OCI-LY3 (cell line): ENCODE data around the gene TCEA2.

Experiments
- H2AFZ ChIP-seq: fragments of 200-600, 300-600 bp; shearing (Covaris generic); 2 replicates; pipeline ENCODE4 v1.6.0; 2014; ENCODE audit warnings: antibody characterized with exemption, low read depth, low read length
- H3K27ac ChIP-seq: fragments of 200-600, 300-600 bp; sonication (generic); 2 replicates; pipeline ENCODE4 v1.5.1; 2014; ENCODE audit warnings: mild to moderate bottlenecking, low read length, moderate library complexity, mixed read lengths
- H3K27me3 ChIP-seq: fragments of 200-600, 300-600 bp; sonication (generic); 2 replicates; pipeline ENCODE4 v1.6.1; 2014; ENCODE audit warnings: low read depth, low read length, mixed read lengths
- H3K36me3 ChIP-seq: fragments of 200-600, 300-600 bp; sonication (generic); replicated peaks from 2 replicates; pipeline ENCODE3; 2014; ENCODE audit warnings: low read depth, low read length, mixed read lengths
- H3K4me1 ChIP-seq: fragments of 300-600, 200-600 bp; sonication (generic); 2 replicates; pipeline ENCODE4 v1.6.1; 2014; ENCODE audit warnings: low read length, mixed read lengths
- H3K4me2 ChIP-seq: fragments of 200-600, 300-600 bp; sonication (generic); 2 replicates; pipeline ENCODE4 v1.6.1; 2014; ENCODE audit warnings: low read length, mixed read lengths
- H3K4me3 ChIP-seq: fragments of 300-600, 200-600 bp; sonication (generic); 2 replicates; pipeline ENCODE4 v1.5.1; 2014; ENCODE audit warnings: antibody characterized with exemption, mild to moderate bottlenecking, low read length, moderate library complexity
- H3K79me2 ChIP-seq: fragments of 300-600, 200-600 bp; shearing (Covaris generic); 2 replicates; pipeline ENCODE4 v1.6.1; 2014; ENCODE audit warnings: mild to moderate bottlenecking, low read length, mixed read lengths
- H3K9ac ChIP-seq: fragments of 300-600, 200-600 bp; shearing (Covaris generic); 2 replicates; pipeline ENCODE4 v1.6.0; 2014; ENCODE audit warnings: mild to moderate bottlenecking, low read length, moderate library complexity
- H3K9me3 ChIP-seq: fragments of 200-600, 300-600 bp; shearing (Covaris generic); 2 replicates; pipeline ENCODE4 v1.6.1; 2014; ENCODE audit warnings: low read length, mixed read lengths; ENCODE audit not compliant: insufficient read depth
- H4K20me1 ChIP-seq: fragments of 200-600, 300-600 bp; sonication (generic); 2 replicates; pipeline ENCODE4 v1.6.1; 2016; ENCODE audit warnings: low read length, mixed read lengths; ENCODE audit not compliant: insufficient read depth
- EZH2phosphoT487 ChIP-seq: fragments of 200-600 bp; shearing (Covaris generic); IDR thresholded peaks from 2 replicates; pipeline ENCODE4 v1.6.1; 2018; ENCODE audit warnings: antibody characterized with exemption, mixed run types, low read depth
- TF ChIP-seq, protein P1 (sequence below): fragments of 200-600, 300-600 bp; sonication (generic); IDR thresholded peaks from 2 replicates; pipeline ENCODE4 v1.5.1; 2014; ENCODE audit warnings: antibody characterized with exemption, low read length, low read depth

The TCEA2 gene

DNA sequence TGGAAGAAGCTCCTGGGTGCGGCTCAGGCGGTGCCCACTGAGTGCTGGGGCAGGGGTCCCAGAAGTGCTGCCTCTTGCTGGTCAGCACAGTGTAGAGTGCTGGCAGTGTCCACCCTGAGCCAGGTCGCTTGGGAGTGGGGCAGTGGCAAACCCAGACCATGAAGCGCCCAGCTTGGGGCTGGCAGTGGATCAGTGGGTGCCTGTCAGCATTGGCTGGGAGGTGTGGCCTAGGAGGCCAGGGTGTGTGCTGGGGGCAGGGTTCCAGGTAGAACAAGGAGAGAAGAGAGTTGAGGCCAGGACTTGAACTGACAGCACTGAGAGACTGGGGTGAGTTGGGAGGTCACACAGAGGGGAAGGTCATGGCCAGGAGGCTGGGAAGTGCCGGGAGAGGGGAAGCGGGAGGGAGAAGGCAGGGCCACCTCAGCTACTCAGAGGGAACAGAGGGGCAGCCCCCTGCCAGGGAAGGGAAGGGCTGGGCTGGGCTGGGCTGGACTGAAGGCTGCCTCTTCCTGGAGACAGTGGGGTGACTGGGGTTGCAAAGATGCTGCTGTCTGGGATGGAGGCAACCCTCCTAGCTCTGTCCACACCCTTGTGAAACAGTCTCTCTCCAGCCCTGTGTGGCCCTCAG is 4.1 kb downstream of the TCEA2 start:
- Histone ChIP-seq H3K4me1 (peaks cover 19% of the 10 kb centered on the region), H2AFZ (no peak overlapping the region), H3K9ac (no peak overlapping the region)

DNA sequence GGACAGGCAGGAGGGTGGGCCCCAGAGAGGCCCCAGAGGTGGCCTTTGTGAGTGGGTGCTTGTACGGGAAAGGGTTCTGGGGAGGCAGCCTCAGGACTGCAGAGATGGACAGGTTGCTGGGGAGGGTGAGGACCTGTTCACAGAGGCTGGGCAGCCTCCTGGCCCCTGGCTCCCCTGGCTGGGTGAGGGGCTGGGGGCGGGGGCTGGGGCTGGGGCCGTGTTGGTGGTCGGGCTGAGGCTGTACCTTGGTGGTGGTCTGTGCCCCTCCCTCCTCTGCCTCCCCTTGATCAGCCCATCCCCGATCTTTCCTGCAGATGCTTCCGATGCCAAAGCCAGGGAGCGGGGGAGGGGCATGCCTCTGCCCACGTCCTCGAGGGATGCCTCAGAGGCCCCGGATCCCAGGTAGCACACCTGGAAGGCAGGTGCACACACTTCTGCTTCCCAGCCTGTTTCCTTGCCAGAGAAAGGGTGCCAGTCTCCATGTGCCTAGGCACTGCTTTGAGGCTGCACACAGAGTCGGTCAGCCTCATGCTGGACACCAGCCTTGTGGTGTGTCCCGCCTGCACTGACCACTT is 4.8 kb downstream of the TCEA2 start:
- Histone ChIP-seq H3K79me2 (no peaks in the 10 kb centered on the region), H3K4me1 (peaks cover 13% of the 10 kb centered on the region), H3K9ac (no peak overlapping the region), H4K20me1 (no peaks in the 10 kb centered on the region), H3K27me3 (peaks cover 4% of the 10 kb centered on the region; the same call in 1 of the 2 replicates), H3K9me3 (no peaks in the 10 kb centered on the region), H3K27ac (no peak overlapping the region), H3K4me2 (no peak overlapping the region), H3K36me3 (peaks cover 4% of the 10 kb centered on the region), H2AFZ (no peak overlapping the region), H3K4me3 (no peak overlapping the region)
- TF ChIP-seq EZH2phosphoT487 = no peak
- TF ChIP-seq, protein P1, sequence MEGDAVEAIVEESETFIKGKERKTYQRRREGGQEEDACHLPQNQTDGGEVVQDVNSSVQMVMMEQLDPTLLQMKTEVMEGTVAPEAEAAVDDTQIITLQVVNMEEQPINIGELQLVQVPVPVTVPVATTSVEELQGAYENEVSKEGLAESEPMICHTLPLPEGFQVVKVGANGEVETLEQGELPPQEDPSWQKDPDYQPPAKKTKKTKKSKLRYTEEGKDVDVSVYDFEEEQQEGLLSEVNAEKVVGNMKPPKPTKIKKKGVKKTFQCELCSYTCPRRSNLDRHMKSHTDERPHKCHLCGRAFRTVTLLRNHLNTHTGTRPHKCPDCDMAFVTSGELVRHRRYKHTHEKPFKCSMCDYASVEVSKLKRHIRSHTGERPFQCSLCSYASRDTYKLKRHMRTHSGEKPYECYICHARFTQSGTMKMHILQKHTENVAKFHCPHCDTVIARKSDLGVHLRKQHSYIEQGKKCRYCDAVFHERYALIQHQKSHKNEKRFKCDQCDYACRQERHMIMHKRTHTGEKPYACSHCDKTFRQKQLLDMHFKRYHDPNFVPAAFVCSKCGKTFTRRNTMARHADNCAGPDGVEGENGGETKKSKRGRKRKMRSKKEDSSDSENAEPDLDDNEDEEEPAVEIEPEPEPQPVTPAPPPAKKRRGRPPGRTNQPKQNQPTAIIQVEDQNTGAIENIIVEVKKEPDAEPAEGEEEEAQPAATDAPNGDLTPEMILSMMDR = no peak

More for the DNA sequence above, 4.1 kb downstream of the TCEA2 start:
- H3K79me2 ChIP-seq = no peaks in the 10 kb centered on the region
- no peak overlapping the region for H3K27ac ChIP-seq
- no peaks in the 10 kb centered on the region for H3K9me3 ChIP-seq
- no peak overlapping the region for H3K4me3 ChIP-seq
- no peaks in the 10 kb centered on the region for H4K20me1 ChIP-seq
- H3K4me2 ChIP-seq = no peak overlapping the region
- H3K36me3 ChIP-seq = peaks cover under 1% of the 10 kb centered on the region
- TF ChIP-seq EZH2phosphoT487 = no peak
- H3K27me3 ChIP-seq = peaks cover 4% of the 10 kb centered on the region; the same call in 1 of the 2 replicates

DNA sequence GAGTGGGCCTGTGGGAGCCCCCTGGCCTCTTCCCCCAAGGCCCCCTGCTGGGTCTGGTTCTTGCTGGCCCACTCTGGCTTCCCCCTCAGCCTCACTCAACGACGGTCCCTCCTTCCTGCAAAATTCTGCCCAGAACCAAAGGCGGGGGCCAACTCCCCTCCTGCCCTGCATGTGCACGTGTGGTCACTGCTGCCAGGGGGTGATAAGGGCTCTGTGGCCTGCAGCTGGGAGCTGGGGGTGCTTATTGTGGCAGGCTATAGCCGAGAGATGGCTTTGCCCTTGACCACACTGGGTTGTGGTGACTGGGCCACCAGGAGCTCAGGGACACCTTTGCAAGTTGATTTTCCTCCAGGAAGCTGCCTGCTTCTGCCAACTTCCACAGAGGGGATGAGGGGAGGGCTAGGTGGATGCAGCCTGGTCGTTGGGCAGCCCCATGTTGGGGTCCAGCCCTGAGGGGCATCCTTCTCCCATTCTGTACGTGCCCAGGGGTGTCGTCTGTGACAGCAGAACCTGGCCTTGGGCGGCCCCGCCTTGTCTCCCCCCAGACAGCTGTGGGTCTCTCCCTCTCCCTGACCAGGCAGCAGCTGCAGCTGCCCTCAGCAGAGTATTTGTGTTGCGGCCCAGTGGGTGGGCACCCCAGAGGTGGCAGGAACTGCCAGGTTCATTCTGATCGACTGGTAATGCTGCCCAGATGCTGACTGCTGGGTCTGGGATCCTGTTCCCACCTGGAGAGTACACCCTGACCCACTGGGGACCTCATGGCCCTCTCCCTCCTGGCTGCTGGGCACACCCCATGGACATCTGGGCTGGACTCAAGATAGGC is 5.6 kb downstream of the TCEA2 start:
- Histone ChIP-seq H3K4me2 (no peak overlapping the region), H3K36me3 (peaks cover 8% of the 10 kb centered on the region), H3K27me3 (peaks cover 4% of the 10 kb centered on the region; the same call in 1 of the 2 replicates), H3K27ac (no peak overlapping the region), H3K9ac (no peak overlapping the region), H3K4me1 (peaks cover 12% of the 10 kb centered on the region), H2AFZ (no peak overlapping the region), H3K9me3 (no peaks in the 10 kb centered on the region), H3K4me3 (no peak overlapping the region), H4K20me1 (no peaks in the 10 kb centered on the region), H3K79me2 (no peaks in the 10 kb centered on the region)
- TF ChIP-seq, protein P1 = no peak

DNA sequence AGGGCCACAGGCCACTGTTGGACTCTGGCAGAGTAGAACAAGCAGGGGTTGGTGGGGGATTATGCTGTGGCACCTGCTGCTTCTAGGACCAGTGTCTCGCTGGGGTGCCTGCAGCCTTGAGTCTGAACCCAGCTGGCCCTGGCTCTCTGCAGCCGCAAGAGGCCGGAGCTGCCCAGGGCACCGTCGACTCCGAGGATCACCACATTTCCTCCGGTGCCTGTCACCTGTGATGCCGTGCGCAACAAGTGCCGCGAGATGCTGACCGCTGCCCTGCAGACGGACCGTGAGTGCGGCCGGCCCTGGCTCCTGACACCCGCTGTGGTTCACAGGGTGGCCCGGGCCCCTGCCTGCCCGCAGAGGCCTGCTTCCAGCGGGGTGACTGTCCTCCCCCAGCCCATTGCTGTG is 6.2 kb downstream of the TCEA2 start:
- no peak overlapping the region for H3K4me3 ChIP-seq
- peaks cover 10% of the 10 kb centered on the region for H3K36me3 ChIP-seq
- H3K27me3 ChIP-seq = peaks cover 4% of the 10 kb centered on the region; the same call in 1 of the 2 replicates
- H4K20me1 ChIP-seq = no peaks in the 10 kb centered on the region
- no peaks in the 10 kb centered on the region for H3K79me2 ChIP-seq
- peaks cover 6% of the 10 kb centered on the region; the same call in 1 of the 2 replicates for H3K4me1 ChIP-seq
- TF ChIP-seq, protein P1 = no peak
- no peak overlapping the region for H3K9ac ChIP-seq
- H3K27ac ChIP-seq = no peak overlapping the region
- no peak overlapping the region for H2AFZ ChIP-seq
- H3K4me2 ChIP-seq = no peak overlapping the region
- no peaks in the 10 kb centered on the region for H3K9me3 ChIP-seq
